IMR-90 (cell line): ENCODE measurements around the gene RFX1. TPM values are rescaled to one million over a fixed set of nuclear protein-coding genes. Genes with fewer than 3 reads are reported as not detected.

Experiments
- ATAC-seq: fragments of 200-7000 bp; cut with Tn5 transposase; 2 replicates; pipeline ENCODE4 v1.9.1; 2020; ENCODE audit warnings: low read depth, mild to moderate bottlenecking, moderate library complexity
- BruUV-seq: library from RNA; stranded (reverse); fragments of 400-500 nt; replicated peaks from 2 replicates; lab custom pipeline; 2021; lab: Mats Ljungman, UMichigan
- CTCF ChIA-PET: fragments of 300-600 bp; formaldehyde crosslinking; extraction: SDS; loops from one replicate; lab custom pipeline; 2021; ENCODE audit warnings: antibody characterized with exemption; lab: Yijun Ruan, JAX
- POLR2A ChIA-PET: fragments of 300-600 bp; sonication (Branson Sonifier 250); formaldehyde crosslinking; loops from one replicate; lab custom pipeline; 2022; ENCODE audit warnings: antibody characterized with exemption; ENCODE audit not compliant: unreplicated experiment; lab: Charles Lee
- DNase-seq: peaks from one replicate; pipeline ENCODE4 v3.0.0; 2013
- H2AFZ ChIP-seq: replicated peaks from 2 replicates; pipeline ENCODE3; 2013; ENCODE audit warnings: low read length, mild to moderate bottlenecking; ENCODE audit not compliant: poor library complexity
- H2AK5ac ChIP-seq: 2 replicates; pipeline ENCODE4 v1.6.1; 2013; ENCODE audit warnings: low read depth, low read length, inconsistent platforms
- H2AK9ac ChIP-seq: replicated peaks from 2 replicates; pipeline ENCODE3; 2013; ENCODE audit warnings: mild to moderate bottlenecking, low read depth, low read length, moderate library complexity; ENCODE audit not compliant: poor library complexity
- H2BK120ac ChIP-seq: 2 replicates; pipeline ENCODE4 v1.6.1; 2013; ENCODE audit warnings: low read depth, low read length, inconsistent platforms
- H2BK15ac ChIP-seq: 3 replicates; pipeline ENCODE4 v1.6.1; 2013; ENCODE audit warnings: low read depth, low read length, inconsistent platforms
- H2BK20ac ChIP-seq: 2 replicates; pipeline ENCODE4 v1.6.1; 2013; ENCODE audit warnings: low read depth, mild to moderate bottlenecking, inconsistent platforms, low read length, moderate library complexity
- H2BK5ac ChIP-seq: 2 replicates; pipeline ENCODE4 v1.6.1; 2013; ENCODE audit warnings: mild to moderate bottlenecking, low read depth, low read length, inconsistent platforms; ENCODE audit not compliant: poor library complexity, severe bottlenecking
- H3K14ac ChIP-seq: replicated peaks from 2 replicates; pipeline ENCODE4 v1.6.1; 2013; ENCODE audit warnings: low read depth, low read length, inconsistent platforms
- H3K18ac ChIP-seq: 2 replicates; pipeline ENCODE4 v1.6.1; 2013; ENCODE audit warnings: low read depth, low read length, control low read depth
- H3K23ac ChIP-seq: 2 replicates; pipeline ENCODE4 v1.6.1; 2013; ENCODE audit warnings: low read depth, low read length, inconsistent platforms
- H3K27ac ChIP-seq: 2 replicates; pipeline ENCODE4 v1.5.1; 2013; ENCODE audit warnings: mild to moderate bottlenecking, control low read depth, low read length; ENCODE audit not compliant: insufficient read depth
- H3K27me3 ChIP-seq: 2 replicates; pipeline ENCODE4 v1.6.1; 2013; ENCODE audit warnings: low read length; ENCODE audit not compliant: control insufficient read depth, insufficient read depth
- H3K36me3 ChIP-seq: 2 replicates; pipeline ENCODE4 v1.6.1; 2013; ENCODE audit warnings: low read length, mixed read lengths; ENCODE audit not compliant: control insufficient read depth, insufficient read depth
- H3K4ac ChIP-seq: 2 replicates; pipeline ENCODE4 v1.6.1; 2013; ENCODE audit warnings: low read depth, low read length, inconsistent platforms
- H3K4me1 ChIP-seq: 2 replicates; pipeline ENCODE4 v1.6.1; 2013; ENCODE audit warnings: low read length, mixed read lengths; ENCODE audit not compliant: control insufficient read depth, insufficient read depth
- H3K4me2 ChIP-seq: 2 replicates; pipeline ENCODE4 v1.6.1; 2013; ENCODE audit warnings: low read depth, mild to moderate bottlenecking, control low read depth, low read length, moderate library complexity
- H3K4me3 ChIP-seq: 2 replicates; pipeline ENCODE4 v1.5.1; 2013; ENCODE audit warnings: low read depth, mild to moderate bottlenecking, control low read depth, low read length, moderate library complexity; ENCODE audit not compliant: insufficient read depth
- H3K56ac ChIP-seq: 2 replicates; pipeline ENCODE4 v1.6.1; 2013; ENCODE audit warnings: low read length, inconsistent platforms; ENCODE audit not compliant: insufficient read depth; ENCODE audit errors: extremely low read depth
- H3K79me1 ChIP-seq, 2 experiments: 2 replicates each; pipeline ENCODE4 v1.6.1; 2013; ENCODE audit warnings: low read length in 2 of 2, inconsistent platforms in 1 of 2, low read depth in 1 of 2
- H3K9ac ChIP-seq: 2 replicates; pipeline ENCODE4 v1.6.1; 2013; ENCODE audit warnings: low read depth, low read length, control low read depth
- H3K9me1 ChIP-seq: 2 replicates; pipeline ENCODE4 v1.6.1; 2013; ENCODE audit warnings: low read length, inconsistent platforms; ENCODE audit not compliant: insufficient read depth
- H3K9me3 ChIP-seq: 2 replicates; pipeline ENCODE4 v1.6.1; 2013; ENCODE audit warnings: low read length; ENCODE audit not compliant: control insufficient read depth, insufficient read depth
- H4K20me1 ChIP-seq: 2 replicates; pipeline ENCODE4 v1.6.1; 2013; ENCODE audit warnings: low read length, inconsistent platforms; ENCODE audit not compliant: insufficient read depth
- H4K5ac ChIP-seq: 2 replicates; pipeline ENCODE4 v1.6.1; 2013; ENCODE audit warnings: mild to moderate bottlenecking, low read depth, low read length, control low read depth
- H4K8ac ChIP-seq, 2 experiments: 2 replicates each; pipeline ENCODE4 v1.6.1; 2013; ENCODE audit warnings: low read depth in 2 of 2, low read length in 2 of 2, control low read depth in 1 of 2, inconsistent platforms in 1 of 2
- H4K91ac ChIP-seq: 2 replicates; pipeline ENCODE4 v1.6.1; 2013; ENCODE audit warnings: low read depth, low read length, inconsistent platforms; ENCODE audit not compliant: insufficient read depth
- BHLHE40 ChIP-seq: fragments of 150-350 bp; IDR thresholded peaks from 2 replicates; pipeline ENCODE4 v1.6.1; 2016; ENCODE audit warnings: mild to moderate bottlenecking, low read depth, low read length
- CTCF ChIP-seq: conservative IDR thresholded peaks from 2 replicates; pipeline ENCODE4 v1.5.1; 2012; ENCODE audit warnings: mild to moderate bottlenecking, low read depth, low read length, improper control_type of control experiment
- MAZ ChIP-seq: IDR thresholded peaks from 2 replicates; pipeline ENCODE4 v1.6.1; 2012; ENCODE audit warnings: low read depth, mild to moderate bottlenecking, low read length, improper control_type of control experiment, moderate library complexity, borderline replicate concordance
- MXI1 ChIP-seq: IDR thresholded peaks from 2 replicates; pipeline ENCODE4 v1.6.1; 2012; ENCODE audit warnings: low read depth, mild to moderate bottlenecking, low read length, moderate library complexity, borderline replicate concordance
- NFE2L2 ChIP-seq: fragments of 150-350 bp; IDR thresholded peaks from 2 replicates; pipeline ENCODE4 v1.6.1; 2016; ENCODE audit warnings: low read depth, mild to moderate bottlenecking, low read length
- RAD21 ChIP-seq: IDR thresholded peaks from 2 replicates; pipeline ENCODE4 v1.6.1; 2012; ENCODE audit warnings: low read length, improper control_type of control experiment
- RCOR1 ChIP-seq: IDR thresholded peaks from 2 replicates; pipeline ENCODE4 v1.6.1; 2012; ENCODE audit warnings: mild to moderate bottlenecking, low read length, improper control_type of control experiment; ENCODE audit not compliant: insufficient replicate concordance
- USF2 ChIP-seq: fragments of 150-350 bp; IDR thresholded peaks from 2 replicates; pipeline ENCODE4 v1.6.1; 2017; ENCODE audit warnings: mild to moderate bottlenecking, antibody characterized with exemption, low read length, low read depth
- WGBS, 2 experiments: methylation state at CpG; one replicate each; pipeline versions ENCODE4 v1.1.5 to v1.1.7; 2013; ENCODE audit warnings: missing lambda C conversion rate in 2 of 2; ENCODE audit not compliant: insufficient read length in 1 of 2; ENCODE audit errors: extremely low coverage in 2 of 2; 5-methylcytosine and 5-hydroxymethylcytosine counted together
- dilution Hi-C: fragments of 300-500 bp; cut with HindIII; formaldehyde crosslinking; loops from one replicate; pipeline ENCODE4 v1.14.3; 2018; ENCODE audit warnings: low sequenced_read_pairs; ENCODE audit not compliant: unreplicated experiment
- in situ Hi-C: fragments of 300-500 bp; cut with MboI; formaldehyde crosslinking; loops from 3 replicates; pipeline ENCODE4 v1.14.3; 2019; ENCODE audit warnings: low sequenced_read_pairs, inconsistent platforms, mixed read lengths
- intact Hi-C: fragments of 100-400 bp; cut with micrococcal nuclease; formaldehyde crosslinking; loops from 2 replicates; pipeline ENCODE4 v1.10.0; 2022
- polyA plus RNA-seq, 3 experiments: library from polyadenylated mRNA; depleted of rRNA; stranded (reverse); fragments of >200 nt; gene quantifications; 2 replicates each; pipeline ENCODE4 v1.2.3, GENCODE V29; 2012; ENCODE audit warnings: low replicate concordance in 1 of 3
- total RNA-seq: library from RNA; depleted of rRNA; stranded (reverse); fragments of >200 nt; gene quantifications from 2 replicates; pipeline ENCODE4 v1.2.3, GENCODE V29; 2012

Gene RFX1
- total and polyA plus RNA-seq, 2 of the 4 experiments (the other 2 are of a cell fraction): 0.36 to 3.1 TPM

- Histone ChIP-seq H2AK9ac (no peak overlapping the region), H3K79me1 (peaks cover 5 to 20% of the 10 kb centered on the region in 2 experiments), H3K9ac (no peak overlapping the region), H4K20me1 (peaks cover 5% of the 10 kb centered on the region; the same call in 1 of the 2 replicates), H4K91ac (no peak overlapping the region), H3K4me2 (no peak overlapping the region), H3K4me3 (no peak overlapping the region), H2AK5ac (no peak overlapping the region), H4K5ac (no peak overlapping the region), H3K27ac (no peak overlapping the region), H2BK20ac (no peak overlapping the region), H2BK15ac (no peak overlapping the region), H3K4me1 (peaks cover 2% of the 10 kb centered on the region; the same call in 1 of the 2 replicates), H3K27me3 (no peaks in the 10 kb centered on the region), H3K18ac (no peak overlapping the region), H2AFZ (no peak overlapping the region), H4K8ac (no peak overlapping the region), H3K36me3 (peaks cover 19% of the 10 kb centered on the region), H3K14ac (no peak overlapping the region), H3K56ac (no peak overlapping the region), H2BK120ac (no peak overlapping the region), H3K9me3 (no peaks in the 10 kb centered on the region), H3K4ac (no peak overlapping the region), H2BK5ac (no peak overlapping the region), H3K9me1 (peaks cover 15% of the 10 kb centered on the region), H3K23ac (no peak overlapping the region)
- no peak for ATAC-seq
- dilution Hi-C loops (no loop called here), intact Hi-C loops (no loop called here), in situ Hi-C loops (no loop called here)
- 100% methylated on average over 3 of the region's 7 CpGs; no CpG with 5 or more reads in 1 of the 2 experiments for WGBS, 2 experiments
- no peak for DNase-seq
- POLR2A ChIA-PET: no interaction called here
- CTCF ChIA-PET: no interaction called here
- TF ChIP-seq RAD21 (no peak), MXI1 (no peak), RCOR1 (no peak), USF2 (no peak), MAZ (no peak), NFE2L2 (no peak), BHLHE40 (no peak), CTCF (no peak)
- no TSS peak for BruUV-seq
These were observed 14.1 kb downstream of the RFX1 start for GRCh38 chr19:13992025-13992424.
